NK-92 (cell line): ENCODE results near the gene PRMT5.
"Not testable (repeated sequence)": the region's sequence is repeated elsewhere in the genome, so short reads cannot be mapped to it uniquely, and the experiment has no call there.

Source experiments
- DNase-seq: peaks from one replicate; lab custom pipeline; 2025; ENCODE audit not compliant: unreplicated experiment; lab: John Stamatoyannopoulos, UW

Gene PRMT5

GRCh38 chr14:22935156-22935555 is 6.0 kb upstream of the PRMT5 start:
- DNase-seq, result no peak

- DNase-seq, result no peak
Observed at GRCh38 chr14:22932146-22932545, 3.0 kb upstream of the PRMT5 start.

GRCh38 chr14:22929961-22930364 is 787 bp upstream of the PRMT5 start:
- DNase-seq, result no peak

- no peak for DNase-seq
Observed at GRCh38 chr14:22928237-22929103, 706 bp downstream of the PRMT5 start.

GRCh38 chr14:22926316-22926715 is 2.9 kb downstream of the PRMT5 start:
- DNase-seq, result no peak

GRCh38 chr14:22925513-22925912 is 3.7 kb downstream of the PRMT5 start:
- DNase-seq, result no peak

- no peak for DNase-seq
Observed at GRCh38 chr14:22923746-22924145, 5.4 kb downstream of the PRMT5 start.

- no peak for DNase-seq
Observed at GRCh38 chr14:22922294-22922693, 6.9 kb downstream of the PRMT5 start.

GRCh38 chr14:22920697-22921096 is 8.5 kb downstream of the PRMT5 start:
- no peak for DNase-seq

GRCh38 chr14:22919601-22919921 is 9.6 kb downstream of the PRMT5 start:
- no peak for DNase-seq

GRCh38 chr14:22918804-22919600 is 10.2 kb downstream of the PRMT5 start, which contains the start of gene RBM23:
RBM23 (minus strand) TSS chr14:22919149.
- peak; percentile 100 for DNase-seq

- no peak for DNase-seq
Observed at GRCh38 chr14:22915886-22916521, 13.2 kb downstream of the PRMT5 start.

GRCh38 chr14:22914836-22915235 is 14.3 kb downstream of the PRMT5 start:
- not testable (repeated sequence) for DNase-seq

GRCh38 chr14:22910916-22911315 is 18.3 kb downstream of the PRMT5 start:
- no peak for DNase-seq

GRCh38 chr14:22908601-22909000 is 20.6 kb downstream of the PRMT5 start:
- DNase-seq, result no peak

- DNase-seq, result no peak
Observed at GRCh38 chr14:22907429-22907828, 21.7 kb downstream of the PRMT5 start.

GRCh38 chr14:22906073-22906472 is 23.1 kb downstream of the PRMT5 start:
- no peak for DNase-seq

- no peak for DNase-seq
Observed at GRCh38 chr14:22905627-22906026, 23.5 kb downstream of the PRMT5 start.

- no peak for DNase-seq
Observed at GRCh38 chr14:22903742-22904087, 25.5 kb downstream of the PRMT5 start.

GRCh38 chr14:22901799-22902198 is 27.4 kb downstream of the PRMT5 start:
- no peak for DNase-seq

- no peak for DNase-seq
Observed at GRCh38 chr14:22900081-22900799, 28.9 kb downstream of the PRMT5 start.
